Tibial nerve (tissue), 3 donors: ENCODE measurements around the gene TTPAL.

Experiments
- POLR2A ChIP-seq, 2 donors: fragments of 450-650 bp; IDR thresholded peaks; one replicate each; pipeline ENCODE4 v1.6.1; 2017; ENCODE audit warnings: antibody characterized with exemption in 2 of 2, mild to moderate bottlenecking in 2 of 2, moderate library complexity in 2 of 2
- TF ChIP-seq, protein P1 (sequence below), 5 experiments: fragments of 200-600 bp in 3 of 5; fragments of 450-650 bp in 2 of 5; sonication (generic) in 3 of 5; IDR thresholded peaks; one replicate each; pipeline ENCODE4 v1.5.1; 2016 to 2019; ENCODE audit warnings: antibody characterized with exemption in 5 of 5, mild to moderate bottlenecking in 3 of 5, moderate library complexity in 2 of 5

GRCh38 chr20:44428174-44429016 lies 47.3 kb upstream of the TTPAL start:
- TF ChIP-seq POLR2A (IDR thresholded peaks at IDR 0.05): no peak
- TF ChIP-seq, protein P1, sequence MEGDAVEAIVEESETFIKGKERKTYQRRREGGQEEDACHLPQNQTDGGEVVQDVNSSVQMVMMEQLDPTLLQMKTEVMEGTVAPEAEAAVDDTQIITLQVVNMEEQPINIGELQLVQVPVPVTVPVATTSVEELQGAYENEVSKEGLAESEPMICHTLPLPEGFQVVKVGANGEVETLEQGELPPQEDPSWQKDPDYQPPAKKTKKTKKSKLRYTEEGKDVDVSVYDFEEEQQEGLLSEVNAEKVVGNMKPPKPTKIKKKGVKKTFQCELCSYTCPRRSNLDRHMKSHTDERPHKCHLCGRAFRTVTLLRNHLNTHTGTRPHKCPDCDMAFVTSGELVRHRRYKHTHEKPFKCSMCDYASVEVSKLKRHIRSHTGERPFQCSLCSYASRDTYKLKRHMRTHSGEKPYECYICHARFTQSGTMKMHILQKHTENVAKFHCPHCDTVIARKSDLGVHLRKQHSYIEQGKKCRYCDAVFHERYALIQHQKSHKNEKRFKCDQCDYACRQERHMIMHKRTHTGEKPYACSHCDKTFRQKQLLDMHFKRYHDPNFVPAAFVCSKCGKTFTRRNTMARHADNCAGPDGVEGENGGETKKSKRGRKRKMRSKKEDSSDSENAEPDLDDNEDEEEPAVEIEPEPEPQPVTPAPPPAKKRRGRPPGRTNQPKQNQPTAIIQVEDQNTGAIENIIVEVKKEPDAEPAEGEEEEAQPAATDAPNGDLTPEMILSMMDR (IDR thresholded peaks at IDR 0.05): no peak
